NOMO-1 treated with dmso at 0.1 percent for 144 hours (cell line): ENCODE data around the gene COL6A2.
"Not testable (repeated sequence)": the region's sequence is repeated elsewhere in the genome, so short reads cannot be mapped to it uniquely, and the experiment has no call there.

Experiments
- DNase-seq: peaks from one replicate; lab custom pipeline; 2025; ENCODE audit not compliant: unreplicated experiment; lab: John Stamatoyannopoulos, UW

Gene COL6A2

GRCh38 chr21:46170436-46171193, 72.7 kb downstream of the COL6A2 start:
- DNase-seq: not testable (repeated sequence)

- no peak for DNase-seq
Observed at GRCh38 chr21:46171585-46171984, 73.7 kb downstream of the COL6A2 start.

GRCh38 chr21:46171996-46172862, 74.3 kb downstream of the COL6A2 start:
- DNase-seq: no peak

GRCh38 chr21:46172863-46173528, 75.1 kb downstream of the COL6A2 start:
- DNase-seq: no peak

- DNase-seq: no peak
Observed at GRCh38 chr21:46173573-46173972, 75.7 kb downstream of the COL6A2 start.

GRCh38 chr21:46176443-46177129, 78.7 kb downstream of the COL6A2 start:
- DNase-seq: not testable (repeated sequence)

- DNase-seq: no peak
Observed at GRCh38 chr21:46178961-46179360, 81.0 kb downstream of the COL6A2 start.
